BJ (cell line): ENCODE data around the gene SCT. TPM values are rescaled to one million over a fixed set of nuclear protein-coding genes. Genes with fewer than 3 reads are reported as not detected.
"Not testable (repeated sequence)": the region's sequence is repeated elsewhere in the genome, so short reads cannot be mapped to it uniquely, and the experiment has no call there.

Experiments used
- CTCF ChIA-PET: fragments of 350-600 bp; formaldehyde crosslinking; extraction: SDS; loops from one replicate; lab custom pipeline; 2021; ENCODE audit warnings: antibody characterized with exemption, inconsistent platforms; lab: Yijun Ruan, JAX
- POLR2A ChIA-PET: fragments of 300-600 bp; sonication (Branson Sonifier 250); formaldehyde crosslinking; extraction: SDS; loops from one replicate; lab custom pipeline; 2021; ENCODE audit warnings: antibody characterized with exemption; lab: Charles Lee
- DNase-seq: peaks from one replicate; pipeline ENCODE4 v3.0.0-alpha.2; 2011; ENCODE audit warnings: low read depth
- H3K27me3 ChIP-seq: 2 replicates; pipeline ENCODE4 v1.6.0; 2011; ENCODE audit warnings: low read length; ENCODE audit not compliant: control insufficient read depth, insufficient read depth
- H3K36me3 ChIP-seq: 2 replicates; pipeline ENCODE4 v1.5.1; 2011; ENCODE audit warnings: low read length; ENCODE audit not compliant: control insufficient read depth, insufficient read depth
- H3K4me3 ChIP-seq: 2 replicates; pipeline ENCODE4 v1.5.1; 2011; ENCODE audit warnings: low read depth, mild to moderate bottlenecking, control low read depth, low read length
- CTCF ChIP-seq: IDR thresholded peaks from 2 replicates; pipeline ENCODE4 v1.5.1; 2011; ENCODE audit warnings: low read depth, mild to moderate bottlenecking, control low read depth, inconsistent platforms, low read length, moderate library complexity; ENCODE audit not compliant: insufficient read depth
- polyA plus RNA-seq: library from polyadenylated mRNA; depleted of rRNA; stranded (reverse); fragments of >200 nt; gene quantifications from 2 replicates; pipeline ENCODE4 v1.2.3, GENCODE V29; 2011

SCT gene
- polyA plus RNA-seq, 1 experiment, result not detected

- DNase-seq, result no peak
- CTCF ChIA-PET, result interaction anchor here (3.3 kb wide), 1 partner anchor 67 kb away, joined by 43 read pairs; no protein-coding TSS in a partner anchor
- TF ChIP-seq CTCF, result no peak
- POLR2A ChIA-PET, result no interaction called here
- Histone ChIP-seq H3K27me3 (no peaks in the 10 kb centered on the region), H3K36me3 (peaks cover 28% of the 10 kb centered on the region), H3K4me3 (no peak overlapping the region)
These were observed 32.6 kb upstream of the SCT start for GRCh38 chr11:659532-660085.

GRCh38 chr11:657691-658126 lies 30.7 kb upstream of the SCT start:
- TF ChIP-seq CTCF, result no peak
- Histone ChIP-seq H3K27me3 (no peaks in the 10 kb centered on the region), H3K4me3 (no peak overlapping the region), H3K36me3 (peaks cover 23% of the 10 kb centered on the region)
- POLR2A ChIA-PET, result no interaction called here
- DNase-seq, result no peak
- CTCF ChIA-PET, result interaction anchor here (1.5 kb wide), 1 partner anchor 14 kb away, joined by 3 read pairs; no protein-coding TSS in a partner anchor

GRCh38 chr11:656866-657265 lies 29.9 kb upstream of the SCT start:
- DNase-seq, result no peak
- ChIA-PET POLR2A (no interaction called here), CTCF (no interaction called here)
- H3K4me3 ChIP-seq, result no peak overlapping the region
- H3K36me3 ChIP-seq, result peaks cover 21% of the 10 kb centered on the region
- no peak for TF ChIP-seq CTCF
- no peaks in the 10 kb centered on the region for H3K27me3 ChIP-seq

GRCh38 chr11:656426-656825 lies 29.4 kb upstream of the SCT start:
- ChIA-PET CTCF (interaction anchor here (1.2 kb wide), 1 partner anchor 9 kb away, joined by 5 read pairs; no protein-coding TSS in a partner anchor), POLR2A (interaction anchor here (0.6 kb wide), 1 partner anchor 23 kb away, joined by 10 read pairs; no protein-coding TSS in a partner anchor)
- no peak for DNase-seq
- Histone ChIP-seq H3K27me3 (no peaks in the 10 kb centered on the region), H3K4me3 (no peak overlapping the region), H3K36me3 (peaks cover 21% of the 10 kb centered on the region)
- TF ChIP-seq CTCF, result no peak

GRCh38 chr11:655036-655726 lies 28.2 kb upstream of the SCT start:
- no peak for TF ChIP-seq CTCF
- H3K4me3 ChIP-seq, result no peak overlapping the region
- no peaks in the 10 kb centered on the region for H3K27me3 ChIP-seq
- no peak for DNase-seq
- ChIA-PET CTCF (interaction anchor here (1.2 kb wide), 1 partner anchor 8 kb away, joined by 5 read pairs; no protein-coding TSS in a partner anchor), POLR2A (no interaction called here)
- peaks cover 18% of the 10 kb centered on the region for H3K36me3 ChIP-seq

GRCh38 chr11:654444-654843 lies 27.5 kb upstream of the SCT start:
- H3K27me3 ChIP-seq, DNase-seq, CTCF ChIA-PET, H3K4me3 ChIP-seq, POLR2A ChIA-PET: not testable (repeated sequence)
- peaks cover 16% of the 10 kb centered on the region for H3K36me3 ChIP-seq
